Stimulated activated CD4-positive, alpha-beta T cell treated with anti-CD3 and anti-CD28 coated beads, Interleukin-12 subunit alpha, Interleukin-12 subunit beta, amount 100 ng/mL, for 4 hours (primary cell): ENCODE data around the gene PBX4.
A peak's percentile ranks its signal among the peaks of the same experiment; 100 is the strongest.

Source experiments
- DNase-seq: peaks from one replicate; pipeline ENCODE4 v3.0.0-alpha.2; 2020

Gene PBX4

GRCh38 chr19:19587771-19588170 is 30.7 kb downstream of the PBX4 start:
- DNase-seq, result no peak

- DNase-seq, result no peak
Observed at GRCh38 chr19:19584356-19584755, 34.1 kb downstream of the PBX4 start.

DNA sequence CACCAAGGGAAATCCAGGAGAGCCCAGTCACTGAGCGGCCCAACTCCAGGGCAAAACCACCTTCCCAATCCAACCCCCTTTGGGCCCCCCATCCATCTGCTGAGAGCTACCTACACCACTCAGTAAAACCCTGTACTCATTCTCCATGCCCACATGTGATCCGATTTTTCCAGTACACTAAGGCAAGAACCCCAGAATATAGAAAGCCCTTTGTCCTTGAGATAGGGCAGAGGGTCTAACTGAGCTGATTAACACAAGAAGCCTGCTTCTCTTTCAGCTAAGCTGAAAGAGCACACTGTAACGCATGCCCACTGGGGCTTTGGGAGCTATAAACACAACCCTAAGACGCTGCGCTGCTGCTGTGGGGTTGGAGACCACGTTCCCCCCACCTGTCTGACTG is 36.0 kb downstream of the PBX4 start:
- DNase-seq, result no peak

DNA sequence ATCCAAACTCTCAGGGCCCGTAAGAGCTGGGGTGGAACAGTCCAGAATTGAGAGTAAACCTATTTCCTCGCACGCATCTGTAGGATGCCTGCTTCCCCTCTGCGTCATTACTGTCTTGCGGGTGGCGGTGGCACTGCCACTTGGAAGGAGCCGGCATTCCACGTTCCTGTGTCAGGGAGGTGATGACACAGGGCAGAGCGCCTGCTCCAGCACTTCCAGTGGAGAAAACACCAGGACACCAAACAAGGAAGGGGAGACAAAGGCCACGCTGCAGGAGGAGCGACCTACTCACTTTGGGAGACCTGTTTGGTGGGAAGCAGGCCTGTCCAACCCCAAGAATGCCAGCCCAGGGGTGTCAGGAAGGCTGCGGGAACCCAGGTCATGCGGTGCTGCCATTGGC is 37.1 kb downstream of the PBX4 start:
- DNase-seq, result no peak

DNA sequence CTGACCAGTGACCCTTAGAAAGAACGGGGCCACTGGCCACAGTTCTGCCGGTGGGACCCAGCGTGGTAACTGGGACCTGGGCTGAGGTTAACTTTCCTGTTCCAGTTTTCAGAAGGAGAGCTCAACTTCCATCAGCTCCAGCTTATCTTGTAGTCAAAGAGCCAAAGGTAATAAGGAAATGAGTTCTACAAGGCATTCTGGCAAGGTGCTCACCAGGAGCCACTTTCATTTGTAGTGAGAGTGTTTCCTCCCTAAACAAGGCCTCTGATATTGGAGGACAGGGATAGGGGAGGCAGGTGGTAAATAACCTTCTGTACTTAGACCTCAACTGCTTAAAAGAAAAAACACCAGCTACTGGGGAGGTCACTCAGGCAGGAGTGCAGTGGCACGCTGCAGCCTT is 38.1 kb downstream of the PBX4 start:
- no peak for DNase-seq

DNA sequence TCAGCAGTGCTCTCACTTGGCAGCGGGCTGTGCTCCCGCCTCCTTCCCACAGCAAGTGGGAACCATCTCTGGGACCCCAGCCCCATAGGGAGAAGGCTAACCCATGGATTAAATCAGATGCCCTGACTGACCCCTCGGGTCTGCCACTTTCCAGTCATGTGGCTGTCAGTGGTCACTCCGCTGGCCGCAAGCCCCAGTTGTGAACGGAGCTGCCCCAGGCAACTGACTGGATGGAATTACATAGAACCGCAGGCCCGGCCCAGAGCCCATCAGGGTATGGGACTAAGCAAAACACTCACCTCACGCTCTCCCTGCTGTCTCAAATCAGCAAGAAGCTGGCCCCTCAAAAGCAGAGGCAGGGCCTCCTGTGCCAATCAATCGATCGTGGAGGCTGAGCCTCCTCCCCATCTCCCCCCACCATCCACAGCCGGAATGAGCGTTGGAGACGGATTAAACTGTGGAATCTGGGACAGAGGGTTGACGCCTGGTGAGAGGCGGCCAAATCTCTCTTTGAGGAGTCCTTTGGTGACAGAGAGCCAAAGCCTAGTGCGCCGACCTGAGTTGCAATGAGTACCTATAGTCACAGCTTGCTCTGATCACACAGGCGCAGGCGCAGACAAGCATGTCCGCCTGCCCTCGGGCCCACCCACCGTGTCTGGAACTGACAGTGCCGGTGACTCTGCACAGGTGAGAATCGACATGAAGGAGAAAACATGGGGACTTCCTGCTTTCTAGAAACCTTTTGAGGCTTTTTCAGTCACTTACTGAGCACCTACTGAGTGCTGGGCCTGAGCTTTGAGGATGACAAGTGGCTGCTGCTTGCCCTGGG is 38.7 kb downstream of the PBX4 start:
- DNase-seq, result no peak

DNA sequence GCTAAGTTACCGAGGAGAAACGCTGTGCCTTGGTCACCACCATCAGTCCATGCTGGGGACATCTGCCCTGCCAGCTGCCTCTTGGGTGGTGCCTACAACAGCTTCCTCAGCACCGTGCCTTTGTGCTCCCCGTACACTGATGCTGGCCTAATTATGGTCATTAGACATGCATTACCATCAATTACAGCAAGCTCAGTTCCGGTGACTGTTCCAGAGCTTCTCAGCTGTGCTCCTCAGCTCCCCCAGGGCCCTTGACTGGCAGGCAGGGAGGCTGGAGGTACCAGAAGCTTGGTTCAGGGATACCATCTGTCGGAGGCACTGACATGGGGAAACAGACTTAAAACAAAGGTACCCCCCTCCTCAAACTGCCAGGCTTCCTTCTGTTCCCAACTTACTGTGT is 40.2 kb downstream of the PBX4 start:
- no peak for DNase-seq

- DNase-seq, result no peak
Observed at GRCh38 chr19:19575411-19575810, 43.1 kb downstream of the PBX4 start.

DNA sequence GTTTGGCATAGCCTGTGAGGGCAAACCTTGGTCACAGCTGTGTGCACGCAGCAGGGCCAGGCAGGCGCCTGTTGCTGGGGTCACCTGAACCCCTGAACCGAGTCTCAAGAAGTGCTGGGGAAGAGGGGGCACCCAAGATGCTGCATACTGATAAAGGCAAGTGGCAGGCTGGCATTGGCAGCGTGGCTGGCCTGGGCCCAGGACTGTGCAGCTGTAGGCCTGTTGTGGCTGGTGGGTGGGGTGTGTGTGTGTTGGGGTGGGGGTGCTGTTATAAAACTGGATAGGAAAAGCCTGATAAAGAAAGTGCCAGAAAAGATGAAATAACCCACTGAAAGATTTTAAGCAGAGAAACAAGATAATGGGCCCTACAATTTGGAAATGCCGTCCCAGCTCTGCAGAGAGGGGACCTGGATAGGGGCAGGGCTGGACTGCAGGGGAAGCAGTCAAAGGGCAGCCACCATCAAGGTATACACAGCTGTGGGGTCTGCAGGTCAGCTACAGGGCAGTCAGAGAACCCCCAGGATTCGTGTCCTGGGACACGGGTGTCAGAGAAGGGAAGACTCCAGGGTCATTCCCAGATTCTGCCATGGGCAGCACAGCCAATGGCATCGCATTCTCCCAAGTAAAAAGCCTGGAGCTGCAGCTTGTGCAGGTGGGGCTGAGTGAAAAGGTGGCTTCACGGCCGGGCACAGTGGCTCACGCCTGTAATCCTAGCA is 47.3 kb downstream of the PBX4 start:
- no peak for DNase-seq

- no peak for DNase-seq
Observed at GRCh38 chr19:19570571-19570970, 47.9 kb downstream of the PBX4 start.

DNA sequence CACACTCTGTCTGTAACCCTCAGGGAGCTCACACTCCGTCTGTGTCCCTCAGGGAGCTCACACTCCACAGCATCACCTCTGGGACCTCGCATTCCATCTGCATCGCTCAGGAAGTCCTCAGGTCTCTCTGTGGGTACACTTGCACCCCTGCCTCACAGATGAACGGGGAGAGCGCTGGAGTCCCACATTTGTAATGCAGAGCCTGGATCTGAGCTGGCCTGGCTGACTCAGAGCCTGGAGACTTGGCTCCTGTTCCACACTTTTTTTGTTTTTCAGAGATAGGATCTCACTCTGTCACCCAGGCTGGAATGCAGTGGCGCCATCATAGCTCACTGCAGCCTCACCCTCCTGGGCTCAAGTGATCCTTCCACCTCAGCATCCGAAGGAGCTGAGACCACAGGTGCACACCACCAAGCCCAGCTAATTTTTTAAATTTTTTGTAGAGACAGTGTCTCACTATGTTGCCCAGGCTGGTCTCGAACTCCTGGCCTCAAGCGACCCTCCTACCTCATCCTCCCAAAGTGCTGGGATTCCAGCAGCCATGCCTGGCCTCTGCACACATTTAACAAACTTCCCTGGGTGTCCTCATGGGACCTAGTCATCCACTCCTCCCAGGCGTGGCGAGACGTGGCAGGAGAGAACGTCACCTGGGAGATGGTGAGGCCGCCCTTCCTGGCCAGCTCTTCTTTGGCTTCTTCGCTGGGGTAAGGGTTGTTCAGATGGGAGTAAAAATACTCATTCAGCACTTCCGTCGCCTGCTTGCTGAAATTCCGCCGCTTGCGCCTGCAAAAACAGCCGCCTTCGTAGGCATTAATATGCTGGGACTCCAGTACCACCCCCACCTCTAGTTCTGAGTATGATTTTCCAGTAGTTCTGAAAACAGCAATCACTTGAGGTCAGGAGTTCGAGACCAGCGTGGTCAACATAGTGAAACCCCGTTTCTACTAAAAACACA is 49.4 kb downstream of the PBX4 start:
- DNase-seq, result no peak

DNA sequence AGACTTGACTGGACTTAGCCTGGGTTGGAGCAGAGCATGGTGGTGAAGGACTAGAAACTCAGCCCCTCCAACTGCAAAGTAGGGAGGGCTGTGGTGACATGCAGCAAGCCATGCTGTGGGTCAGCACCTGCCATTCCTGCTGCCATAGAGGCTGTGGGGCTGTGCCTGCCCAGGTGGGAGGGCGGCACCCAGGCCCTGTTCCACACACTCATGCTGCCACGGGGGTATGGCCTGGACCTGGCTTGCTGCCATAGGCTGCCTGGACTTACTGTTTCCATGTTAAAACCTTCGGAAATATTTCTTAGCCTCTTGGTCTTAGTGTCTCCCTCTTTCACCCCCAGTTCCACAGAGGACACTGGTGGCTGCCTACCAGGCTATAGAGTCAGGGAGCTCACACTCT is 51.1 kb downstream of the PBX4 start:
- no peak for DNase-seq

- no peak for DNase-seq
Observed at GRCh38 chr19:19566306-19566705, 52.2 kb downstream of the PBX4 start.

DNA sequence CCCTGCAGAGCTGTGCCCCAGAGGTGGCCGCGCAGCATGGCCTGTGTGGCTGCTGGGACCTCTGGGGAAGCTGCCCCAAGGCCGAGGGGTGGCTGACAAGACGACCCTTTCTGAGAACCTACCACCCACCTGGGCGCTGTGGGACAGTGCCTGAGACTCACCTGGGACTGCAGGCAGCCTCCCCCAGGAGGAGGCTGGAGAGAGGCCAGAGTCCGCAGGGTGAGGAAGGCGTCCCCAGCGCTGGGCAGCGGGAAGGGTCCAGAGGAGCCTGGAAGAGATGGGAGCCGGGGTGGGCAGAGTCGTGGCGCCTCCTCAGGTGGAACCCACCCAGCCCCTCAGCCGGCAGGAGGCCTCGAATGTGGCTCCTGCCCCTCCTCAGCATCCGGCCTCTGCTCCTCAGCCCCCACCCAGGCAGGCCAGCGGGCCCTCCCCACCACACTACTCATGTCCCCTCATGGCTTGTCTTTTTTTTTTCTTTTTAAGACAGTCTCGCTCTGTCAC is 55.1 kb downstream of the PBX4 start:
- DNase-seq, result no peak

GRCh38 chr19:19562665-19563347 is 55.7 kb downstream of the PBX4 start:
- DNase-seq, result no peak

DNA sequence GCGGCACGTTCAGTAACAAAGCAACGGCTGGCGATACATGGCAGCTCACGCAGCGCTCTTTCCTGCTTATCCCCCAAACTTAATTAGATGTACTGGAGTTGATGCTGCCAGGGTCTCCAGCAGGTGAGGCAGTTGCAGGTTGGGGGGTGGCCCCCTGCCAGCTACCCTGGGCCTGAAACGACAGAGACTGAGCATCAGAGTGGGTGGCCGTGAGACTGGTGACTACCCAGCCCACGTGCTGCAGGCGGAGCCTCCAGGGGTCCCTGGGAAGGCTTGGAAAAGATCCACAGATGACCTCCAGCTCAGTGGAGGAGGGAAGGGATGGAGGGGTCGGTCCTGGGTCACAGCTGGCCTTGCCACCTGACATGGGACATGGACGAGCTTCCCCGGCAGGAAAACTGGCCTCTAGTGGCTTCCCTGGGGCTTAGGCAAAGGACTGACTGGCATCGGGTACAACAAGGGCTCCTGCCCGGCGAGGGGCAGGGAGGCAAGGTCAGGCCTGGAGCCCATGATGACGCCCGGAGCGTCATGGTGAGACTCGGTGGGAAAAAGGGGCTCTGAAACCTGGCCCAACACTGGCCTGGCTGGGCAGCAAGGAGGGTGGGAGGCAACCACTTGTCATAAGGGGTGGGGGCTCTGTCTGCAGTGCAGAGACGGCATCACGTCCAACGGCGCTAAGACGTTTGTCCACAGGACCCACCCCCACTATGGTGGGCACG is 56.4 kb downstream of the PBX4 start:
- no peak for DNase-seq

DNA sequence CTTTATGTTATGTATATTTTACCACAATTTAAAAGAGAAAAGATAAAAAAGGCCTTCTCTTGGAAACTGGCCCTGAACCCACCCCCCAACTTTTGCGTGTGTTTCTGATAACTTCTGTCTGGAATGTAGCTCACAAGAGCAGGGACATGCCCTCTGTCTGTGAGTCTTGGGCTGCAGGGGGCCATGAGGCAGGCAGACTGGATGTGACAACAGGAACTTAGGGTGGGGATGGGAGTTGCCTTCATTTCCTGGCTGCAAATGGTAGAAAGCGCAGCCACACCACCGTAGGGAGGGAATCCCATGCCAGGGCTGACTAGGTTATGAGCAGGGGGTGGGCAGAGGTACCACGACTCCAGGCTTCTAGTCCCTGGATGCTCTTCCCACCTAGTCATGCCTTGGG is 58.6 kb downstream of the PBX4 start:
- DNase-seq, result no peak

GRCh38 chr19:19558636-19559035 is 59.9 kb downstream of the PBX4 start:
- DNase-seq, result no peak

DNA sequence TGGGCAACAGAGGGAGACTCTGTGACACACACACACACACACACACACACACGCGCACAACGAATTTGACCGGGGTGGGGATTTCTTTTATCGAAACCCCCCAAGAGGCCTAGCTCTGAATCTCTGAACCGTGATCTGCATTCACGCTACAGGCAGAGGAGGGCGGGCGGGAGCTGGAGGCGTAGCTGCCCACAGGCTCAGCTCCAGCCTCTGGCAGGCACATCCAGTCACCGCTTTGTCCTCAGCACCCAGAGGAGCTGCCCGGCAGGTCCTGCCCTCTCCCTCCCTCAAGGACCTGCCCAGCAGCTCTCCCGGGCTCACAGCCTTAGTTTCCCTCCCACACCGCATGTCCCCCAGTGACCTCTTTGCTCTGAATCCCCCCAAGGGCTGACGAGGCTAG is 60.4 kb downstream of the PBX4 start:
- no peak for DNase-seq

- DNase-seq, result peak; percentile 66
Observed at GRCh38 chr19:19554074-19555023, 64.1 kb downstream of the PBX4 start.

GRCh38 chr19:19553670-19554069 is 64.8 kb downstream of the PBX4 start:
- no peak for DNase-seq
